Activated CD4-positive, alpha-beta T cell treated with anti-CD3 and anti-CD28 coated beads for 24 hours (primary cell): ENCODE measurements around the gene ANXA2R.
A peak's percentile ranks its signal among the peaks of the same experiment; 100 is the strongest.
"Not testable (repeated sequence)": the region's sequence is repeated elsewhere in the genome, so short reads cannot be mapped to it uniquely, and the experiment has no call there.

Experiments used
- DNase-seq, 2 donors: peaks; one replicate each; pipeline ENCODE4 v3.0.0-alpha.2; 2020; ENCODE audit warnings: low read depth in 2 of 2

ANXA2R gene, protein sequence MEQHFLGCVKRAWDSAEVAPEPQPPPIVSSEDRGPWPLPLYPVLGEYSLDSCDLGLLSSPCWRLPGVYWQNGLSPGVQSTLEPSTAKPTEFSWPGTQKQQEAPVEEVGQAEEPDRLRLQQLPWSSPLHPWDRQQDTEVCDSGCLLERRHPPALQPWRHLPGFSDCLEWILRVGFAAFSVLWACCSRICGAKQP

DNA sequence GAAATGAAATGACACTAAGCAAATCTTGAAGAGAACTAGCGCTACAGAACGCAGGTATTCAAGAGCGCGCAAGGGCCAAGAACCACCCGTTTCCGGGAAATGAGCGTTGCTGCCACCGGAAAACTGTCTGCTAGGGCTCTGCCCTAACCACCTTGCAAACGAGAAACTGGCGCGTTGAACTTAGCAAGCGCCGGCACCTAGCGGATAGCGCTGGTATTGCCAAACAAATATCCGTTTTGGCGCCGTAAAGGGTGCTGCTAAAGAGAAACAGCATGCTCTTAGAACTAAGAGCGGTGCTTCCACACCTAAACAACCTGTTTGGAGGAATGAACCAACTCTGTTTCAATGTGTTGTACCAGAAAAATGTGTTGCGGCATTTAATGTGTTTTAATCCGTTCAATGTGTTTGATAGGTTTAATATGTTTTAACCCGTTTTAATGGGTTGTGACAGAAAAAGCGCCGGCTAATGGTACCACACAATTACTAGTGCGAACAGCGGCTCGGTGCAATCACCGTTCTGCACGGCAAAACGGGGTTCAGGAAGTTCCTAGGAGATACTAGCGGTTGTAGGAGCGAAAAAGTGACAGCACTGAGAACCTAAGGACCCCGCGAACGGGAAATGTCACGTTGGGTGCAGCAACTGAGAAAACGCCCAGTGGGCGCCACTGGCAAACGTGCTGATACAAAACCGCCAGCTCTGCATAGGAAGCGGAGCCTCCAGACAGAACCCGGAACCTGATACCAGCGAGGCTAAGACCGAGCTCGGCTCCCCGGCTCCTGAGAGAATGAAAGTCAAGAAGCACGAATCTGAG lies at the start of gene ANXA2R:
ANXA2R (minus strand) TSS at position 33 of the 812 bp plus-strand sequence. CDS start 273 bp downstream, outside the sequence.
- DNase-seq, result peak; percentile 87 to 89

DNA sequence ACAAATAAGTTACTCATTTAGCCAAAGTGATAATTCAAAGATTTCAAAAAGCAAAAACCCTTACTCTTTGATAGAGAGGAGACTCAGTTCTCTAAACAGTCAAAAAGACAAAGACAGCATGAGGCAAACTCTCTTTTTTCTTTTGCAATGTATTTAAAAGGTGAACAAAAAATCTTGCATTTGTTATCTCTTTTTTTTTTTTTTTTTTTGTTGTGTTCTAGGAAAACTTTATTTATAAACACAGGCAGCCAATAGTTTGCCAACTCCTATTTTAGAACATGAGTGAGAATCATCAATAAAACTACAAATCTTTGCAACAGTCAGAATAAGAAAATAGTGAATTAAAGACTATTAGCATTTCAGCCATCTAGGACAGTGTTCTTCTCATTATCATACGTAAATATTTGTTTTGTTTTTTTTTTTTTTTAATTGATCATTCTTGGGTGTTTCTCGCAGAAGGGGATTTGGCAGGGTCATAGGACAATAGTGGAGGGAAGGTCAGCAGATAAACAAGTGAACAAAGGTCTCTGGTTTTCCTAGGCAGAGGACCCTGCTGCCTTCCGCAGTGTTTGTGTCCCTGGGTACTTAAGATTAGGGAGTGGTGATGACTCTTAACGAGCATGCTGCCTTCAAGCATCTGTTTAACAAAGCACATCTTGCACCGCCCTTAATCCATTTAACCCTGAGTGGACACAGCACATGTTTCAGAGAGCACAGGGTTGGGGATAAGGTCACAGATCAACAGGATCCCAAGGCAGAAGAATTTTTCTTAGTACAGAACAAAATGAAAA lies 46.2 kb upstream of the ANXA2R start:
- DNase-seq, result not testable (repeated sequence)

DNA sequence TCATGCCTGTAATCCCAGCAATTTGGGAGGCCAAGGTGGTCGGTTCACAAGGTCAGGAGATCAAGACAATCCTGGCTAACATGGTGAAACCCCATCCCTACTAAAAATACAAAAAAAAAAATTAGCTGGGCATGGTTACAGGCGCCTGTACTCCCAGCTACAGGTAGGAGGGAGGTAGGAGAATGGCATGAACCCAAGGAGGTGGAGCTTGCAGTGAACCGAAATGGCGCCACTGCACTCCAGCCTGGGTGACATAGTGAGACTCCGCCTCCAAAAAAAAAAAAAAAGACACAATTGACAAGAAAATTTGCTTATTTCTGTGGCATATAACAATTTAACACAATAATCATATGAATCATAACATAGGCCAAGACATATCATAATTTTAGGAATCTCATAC lies 45.3 kb upstream of the ANXA2R start:
- DNase-seq, result no peak

DNA sequence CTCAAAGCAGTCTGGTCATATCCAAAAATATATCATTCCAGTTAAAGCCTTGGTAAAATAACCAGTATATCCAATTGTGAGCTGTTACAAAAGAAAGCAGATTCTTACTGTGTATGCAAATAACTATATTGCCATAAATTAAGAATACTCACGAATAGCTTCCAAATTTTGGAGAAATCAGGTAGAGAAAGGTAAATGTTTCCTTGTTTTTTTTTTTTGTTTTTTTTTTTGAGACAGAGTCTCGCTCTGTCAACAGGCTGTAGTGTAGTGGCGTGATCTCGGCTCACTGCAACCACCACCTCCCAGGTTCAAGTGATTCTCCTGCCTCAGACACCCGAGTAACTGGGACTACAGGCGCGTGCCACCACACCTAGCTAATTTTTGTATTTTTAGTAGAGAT lies 44.3 kb upstream of the ANXA2R start:
- DNase-seq, result not testable (repeated sequence)

DNA sequence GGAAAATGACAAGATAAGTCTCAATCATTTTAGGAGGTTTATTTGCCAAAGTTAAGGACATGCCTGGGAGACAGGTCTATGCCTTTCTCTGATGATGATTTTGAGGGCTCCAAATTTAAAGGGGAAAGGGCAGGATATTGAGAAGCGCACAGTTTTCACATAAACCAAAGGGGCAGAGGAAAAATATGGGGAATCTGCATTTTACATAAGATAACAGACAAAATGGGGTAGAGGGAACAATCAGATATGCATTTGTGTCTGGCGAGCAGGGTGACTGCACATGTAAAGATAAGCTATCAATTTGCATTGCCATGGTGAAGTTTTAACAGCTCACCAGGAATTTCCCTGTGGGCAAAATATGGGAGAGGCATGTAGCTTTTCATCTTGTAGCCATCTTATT lies 41.2 kb upstream of the ANXA2R start:
- not testable (repeated sequence) for DNase-seq

DNA sequence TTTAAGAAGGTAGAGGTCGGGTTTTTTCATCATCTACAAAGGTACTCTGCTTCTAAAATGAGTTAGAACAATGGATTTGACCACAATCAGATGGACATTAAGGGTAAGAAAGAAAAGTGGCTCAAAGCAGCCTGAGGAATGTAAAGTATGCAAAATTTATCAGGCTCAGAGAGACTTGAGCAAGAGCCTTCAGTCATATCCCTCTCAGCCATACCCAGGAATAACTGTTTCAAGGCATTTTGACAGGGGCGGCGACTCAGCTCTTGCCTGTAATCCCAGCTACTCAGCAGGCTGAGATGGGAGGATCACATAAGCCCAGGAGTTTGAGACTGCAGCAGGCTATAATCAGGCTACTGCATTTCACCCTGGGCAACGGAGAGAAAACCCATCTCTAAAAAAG lies 38.8 kb upstream of the ANXA2R start:
- DNase-seq, result no peak

DNA sequence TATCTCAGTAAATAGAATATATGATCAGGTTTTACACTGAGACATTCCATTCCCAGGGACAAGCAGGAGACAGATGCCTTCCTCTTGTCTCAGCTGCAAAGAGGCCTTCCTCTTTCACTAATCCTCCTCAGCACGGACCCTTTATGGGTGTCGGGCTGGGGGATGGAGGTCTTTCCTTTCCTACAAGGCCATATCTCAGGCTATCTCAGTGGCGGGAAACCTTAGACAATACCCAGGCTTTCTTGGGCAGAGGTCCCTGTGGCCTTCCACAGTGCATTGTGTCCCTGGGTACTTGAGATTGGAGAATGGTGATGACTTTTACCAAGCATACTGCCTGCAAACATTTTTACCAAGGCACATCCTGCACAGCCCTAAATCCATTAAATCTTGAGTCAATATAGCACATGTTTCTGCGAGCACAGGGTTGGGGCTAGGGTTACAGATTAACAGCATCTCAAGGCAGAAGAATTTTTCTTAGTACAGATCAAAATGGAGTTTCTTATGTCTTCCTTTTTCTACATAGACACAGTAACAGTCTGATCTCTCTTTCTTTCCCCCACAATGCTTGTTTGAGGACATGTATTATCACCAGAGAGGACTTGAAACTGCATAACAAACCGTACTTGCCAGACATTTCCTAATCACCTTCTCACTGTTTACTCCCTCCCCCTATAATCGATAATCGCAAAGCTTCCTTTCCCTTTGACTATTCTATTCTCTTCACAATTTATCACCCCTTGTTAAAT lies 37.5 kb upstream of the ANXA2R start:
- not testable (repeated sequence) for DNase-seq

DNA sequence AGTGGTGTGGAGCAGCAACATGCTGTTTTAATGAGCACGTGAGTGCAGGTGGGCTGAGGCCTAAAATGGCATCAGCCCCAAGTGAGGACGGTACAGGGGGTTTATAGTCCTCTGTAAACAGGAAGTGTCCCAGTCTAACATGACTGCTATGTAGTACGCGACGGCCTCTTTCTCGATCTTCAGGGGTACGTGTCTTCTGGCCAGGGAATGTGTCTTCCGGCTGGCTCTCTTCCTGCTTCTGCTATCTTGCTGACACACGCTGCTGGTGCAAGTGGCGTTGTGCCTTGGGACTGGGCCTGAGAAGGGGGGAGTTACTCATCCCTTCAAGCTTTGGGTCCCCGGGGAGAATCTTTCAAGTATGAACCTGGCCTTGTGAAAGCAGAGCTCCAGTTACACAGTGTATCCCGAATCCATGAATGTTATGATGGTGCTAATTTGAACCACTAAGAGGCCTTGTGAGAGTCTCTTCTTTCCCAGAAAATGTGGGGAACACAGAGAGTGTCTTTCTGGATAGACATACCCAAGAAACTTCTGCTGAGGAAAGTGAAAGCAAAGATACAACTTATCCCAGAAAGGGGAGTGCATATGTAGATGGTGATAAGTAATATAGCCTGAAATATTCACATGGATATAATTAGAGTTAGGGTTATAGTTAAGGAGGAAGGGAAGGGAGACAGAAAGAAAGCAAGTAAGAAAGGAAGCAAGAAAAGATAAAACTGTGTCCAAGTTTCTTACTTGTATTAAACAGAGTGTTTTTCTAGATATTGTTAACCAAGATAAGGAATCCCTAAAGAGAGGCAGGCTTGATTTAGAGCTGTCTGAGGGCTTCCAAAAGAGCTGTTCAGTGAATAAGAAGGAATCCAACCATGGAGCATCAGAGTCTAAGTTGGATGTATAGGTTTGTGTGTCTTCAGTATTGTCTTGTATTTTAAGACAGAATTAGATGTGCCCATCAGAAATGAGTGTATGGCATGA lies 35.5 kb upstream of the ANXA2R start:
- no peak for DNase-seq

DNA sequence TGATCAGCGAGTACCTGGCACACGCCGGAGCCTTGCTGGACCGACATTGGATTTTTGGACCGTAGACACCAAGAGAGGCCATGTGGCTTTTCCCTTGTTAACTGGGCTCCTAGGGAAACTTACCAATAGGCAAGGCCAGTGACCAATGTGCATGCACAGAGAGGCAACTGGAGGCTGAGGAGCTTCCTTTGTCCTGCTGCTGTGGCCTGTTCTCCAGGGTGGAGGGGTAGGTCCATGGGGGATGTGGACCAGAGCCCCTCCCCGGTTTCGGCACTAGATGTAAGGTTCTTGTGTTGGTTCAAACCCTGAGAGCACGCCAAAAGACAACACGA lies 34.8 kb upstream of the ANXA2R start:
- no peak for DNase-seq

DNA sequence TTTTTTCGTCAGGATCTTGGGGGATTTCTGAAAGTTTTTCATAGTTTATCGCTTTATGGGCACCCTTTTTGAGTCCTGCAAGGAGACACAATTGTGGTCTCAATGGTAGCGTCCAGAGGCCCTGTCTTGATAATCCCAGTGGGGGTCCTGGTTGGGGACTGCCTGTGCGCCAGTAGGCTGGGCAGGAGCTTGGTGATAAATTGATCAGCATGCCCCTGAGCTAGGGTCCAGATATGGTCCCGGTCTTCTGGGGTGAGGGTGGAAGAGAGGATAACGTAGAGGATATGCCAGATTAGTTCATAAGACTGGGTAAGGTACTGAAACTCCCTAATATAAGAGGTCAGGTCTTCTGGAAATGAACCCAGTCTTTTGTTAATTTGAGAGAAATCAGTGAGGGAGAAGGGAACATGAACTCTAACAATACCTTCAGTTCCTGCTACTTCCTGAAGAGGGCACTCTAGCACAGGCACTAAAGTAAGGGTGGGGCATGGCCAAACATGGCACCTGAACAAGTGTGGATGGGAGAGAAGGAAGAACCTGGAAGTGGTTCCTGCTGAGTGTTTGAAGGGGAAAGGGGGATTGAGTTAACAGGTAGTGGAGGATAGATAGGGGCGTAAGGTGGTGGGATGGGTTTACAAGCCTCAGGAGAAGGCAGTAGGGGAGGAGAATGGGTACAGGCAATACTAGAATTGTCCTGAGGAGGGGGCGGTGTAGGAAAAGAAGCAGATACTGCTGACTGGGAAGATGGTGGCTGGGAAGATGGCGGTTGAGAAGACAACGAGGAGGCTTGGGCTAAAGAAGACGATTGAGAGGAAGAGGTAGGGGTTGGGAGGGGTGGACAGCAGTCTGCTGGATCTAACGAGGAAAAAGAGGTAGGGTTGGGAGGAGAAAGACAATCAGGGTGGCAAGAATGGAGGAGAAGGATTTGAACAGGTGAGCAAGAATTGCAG lies 33.8 kb upstream of the ANXA2R start:
- peak in 1 of 2 donors; percentile 20 for DNase-seq

DNA sequence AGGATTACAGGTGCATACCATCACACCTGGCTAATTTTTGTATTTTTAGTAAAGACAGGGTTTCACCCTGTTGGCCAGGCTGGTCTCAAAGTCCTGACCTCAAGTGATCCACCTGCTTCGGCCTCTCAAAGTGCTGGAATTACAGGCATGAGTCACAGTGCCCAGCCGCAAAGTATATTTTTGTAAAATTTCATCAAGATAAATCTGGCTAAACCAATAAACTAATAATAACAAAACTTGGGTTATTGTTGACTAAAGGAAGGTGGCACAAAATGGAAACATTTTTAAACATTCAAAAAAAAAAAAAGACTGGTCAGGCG lies 29.2 kb upstream of the ANXA2R start:
- not testable (repeated sequence) for DNase-seq

DNA sequence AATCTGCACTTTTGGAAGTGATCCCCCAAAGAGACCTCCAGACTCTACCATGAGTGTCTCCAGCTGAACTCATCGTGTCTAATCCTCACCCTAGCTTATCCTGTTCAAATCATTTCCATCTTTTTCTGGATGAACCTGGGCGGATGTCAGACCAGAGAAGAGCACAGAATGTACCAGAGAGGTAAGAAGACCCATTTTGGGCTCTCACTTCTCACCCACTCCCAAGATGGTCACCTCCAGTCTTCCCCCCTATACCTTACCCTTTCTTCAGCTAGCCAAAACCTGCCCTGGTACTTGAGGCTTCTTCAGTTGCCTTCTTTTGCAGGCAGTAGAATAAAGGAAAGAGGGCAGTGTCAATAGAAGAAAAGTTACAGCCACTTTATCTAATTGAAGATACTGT lies 27.9 kb upstream of the ANXA2R start:
- no peak for DNase-seq

DNA sequence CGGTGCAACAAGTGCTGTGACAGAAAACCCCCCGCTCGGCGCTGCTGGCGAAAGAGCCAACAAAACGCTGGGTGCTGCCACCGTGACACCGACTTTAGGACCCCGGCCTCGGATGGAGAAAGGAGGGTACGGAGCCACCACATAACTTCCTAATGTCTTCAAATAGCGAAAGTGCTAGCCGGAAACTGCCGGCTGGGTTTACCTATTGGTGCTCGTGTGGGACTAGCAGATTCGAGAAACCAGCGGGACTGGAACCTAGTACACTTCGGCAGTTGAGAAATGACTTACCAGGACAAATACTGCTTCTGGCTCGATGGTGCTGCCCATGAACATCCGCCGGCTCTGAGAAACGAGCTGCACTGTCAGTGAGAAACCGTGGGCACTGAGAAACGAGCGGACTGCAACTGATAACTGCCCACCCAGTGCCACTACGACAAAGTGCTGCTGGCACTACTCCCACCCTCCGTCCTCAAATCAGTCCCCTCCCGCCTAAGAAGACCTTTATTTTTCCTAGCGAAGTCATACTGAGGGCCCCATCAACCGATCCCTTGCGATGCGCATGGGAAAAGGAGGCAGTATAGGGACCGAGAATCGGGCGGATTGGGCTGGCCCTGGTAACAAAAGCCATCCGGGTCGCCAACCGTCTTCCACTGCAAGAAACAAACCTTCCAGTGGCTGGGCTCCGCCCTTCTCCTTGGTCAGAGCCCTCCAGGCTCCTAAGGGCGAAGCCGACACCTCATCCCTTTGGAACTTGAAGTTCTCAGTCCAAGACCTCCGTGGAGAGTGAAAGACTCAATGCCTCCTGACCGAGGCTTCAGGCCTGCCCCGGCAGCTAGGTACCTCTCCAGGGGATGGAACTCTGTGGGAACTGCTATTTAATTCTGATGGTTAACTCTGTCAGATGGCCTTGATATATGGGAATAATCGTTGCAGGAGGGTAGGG lies 27.0 kb upstream of the ANXA2R start:
- DNase-seq, result peak; percentile 75 to 77

DNA sequence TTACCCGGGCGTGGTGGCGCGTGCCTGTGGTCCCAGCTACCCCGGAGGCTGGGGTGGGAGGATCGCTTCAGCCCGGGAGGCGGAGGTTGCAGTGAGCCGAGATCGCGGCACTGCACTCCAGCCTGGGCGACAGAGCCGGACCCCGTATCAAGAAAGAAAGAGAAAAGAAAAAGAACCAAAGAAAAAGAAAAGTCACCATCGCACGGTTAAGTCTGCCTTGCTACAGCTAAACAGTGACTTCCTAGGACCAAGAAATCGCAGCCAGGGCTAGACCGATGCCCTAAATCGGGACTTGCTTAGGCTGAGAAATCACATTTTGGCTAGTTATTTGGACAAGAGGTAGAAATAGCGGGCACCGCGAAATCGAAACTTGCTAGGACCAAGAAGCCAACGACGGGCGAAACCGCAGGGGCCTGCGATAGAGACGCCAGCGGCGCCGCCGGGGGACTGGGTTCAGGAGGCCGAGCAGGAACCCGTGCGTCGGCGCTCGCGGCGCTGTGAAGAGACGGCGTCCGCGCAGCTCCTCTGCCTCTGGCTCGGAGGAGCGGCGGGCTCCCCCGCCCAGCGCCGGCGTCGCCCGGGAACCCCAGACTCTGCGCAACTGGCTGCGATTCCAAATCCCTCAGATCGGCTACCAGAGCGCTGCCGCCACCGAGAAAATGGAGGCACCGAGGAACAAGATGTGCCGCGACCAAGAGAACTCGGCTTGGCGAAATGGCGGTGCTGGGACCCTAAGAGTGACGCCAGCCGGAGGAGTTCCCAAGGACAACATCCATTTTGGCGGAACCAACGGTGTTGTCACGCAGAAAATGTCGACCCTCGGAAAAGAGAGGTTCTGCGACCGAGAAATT lies 26.1 kb upstream of the ANXA2R start:
- peak; percentile 42 to 57 for DNase-seq

DNA sequence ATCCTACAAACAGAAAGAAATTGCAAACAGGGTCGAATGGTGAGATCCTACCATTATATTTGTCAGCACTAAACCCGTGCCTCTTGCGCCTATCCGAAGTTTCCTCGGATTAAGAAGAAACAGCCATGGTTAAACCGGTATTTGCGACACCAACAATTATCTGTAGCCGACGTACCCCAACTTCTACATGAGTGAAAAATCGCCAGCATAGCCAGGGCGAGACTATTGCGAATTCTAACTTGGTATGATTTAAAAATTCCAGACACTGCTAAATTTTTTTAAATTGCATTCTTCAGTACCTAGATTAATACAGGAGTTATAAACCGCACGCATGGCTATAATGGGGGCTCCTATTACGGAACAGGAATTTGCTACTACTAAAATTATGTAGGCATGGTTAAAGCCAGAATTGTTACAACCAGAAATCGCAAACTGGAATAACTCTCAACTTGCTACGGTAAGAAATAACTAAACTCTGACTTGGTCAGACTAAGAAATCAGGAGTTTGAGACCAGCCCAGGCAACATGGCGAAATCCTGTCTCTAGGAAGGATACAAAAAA lies 25.3 kb upstream of the ANXA2R start:
- no peak for DNase-seq

DNA sequence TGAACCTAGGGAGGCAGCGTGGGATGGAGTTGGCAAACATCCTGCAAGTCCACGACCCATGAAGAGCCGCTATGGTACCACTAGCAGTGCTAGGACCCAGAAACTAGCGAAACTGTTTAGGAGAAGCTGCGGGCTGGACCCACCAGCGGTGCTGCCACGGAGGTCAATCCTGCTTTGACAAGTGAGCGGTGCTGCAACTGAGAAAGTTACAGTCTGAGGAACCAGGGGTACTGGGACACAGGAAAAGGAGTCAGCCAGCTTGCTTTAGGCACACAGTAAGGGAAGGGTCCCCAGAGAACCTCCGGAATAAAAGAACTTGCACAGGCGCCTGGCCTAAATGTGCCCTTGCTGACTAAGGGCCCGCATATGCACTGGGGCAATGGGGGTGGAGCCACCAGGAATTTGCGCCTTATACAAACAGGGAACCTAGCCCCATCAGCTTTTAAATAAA lies 23.6 kb upstream of the ANXA2R start:
- DNase-seq, result no peak

DNA sequence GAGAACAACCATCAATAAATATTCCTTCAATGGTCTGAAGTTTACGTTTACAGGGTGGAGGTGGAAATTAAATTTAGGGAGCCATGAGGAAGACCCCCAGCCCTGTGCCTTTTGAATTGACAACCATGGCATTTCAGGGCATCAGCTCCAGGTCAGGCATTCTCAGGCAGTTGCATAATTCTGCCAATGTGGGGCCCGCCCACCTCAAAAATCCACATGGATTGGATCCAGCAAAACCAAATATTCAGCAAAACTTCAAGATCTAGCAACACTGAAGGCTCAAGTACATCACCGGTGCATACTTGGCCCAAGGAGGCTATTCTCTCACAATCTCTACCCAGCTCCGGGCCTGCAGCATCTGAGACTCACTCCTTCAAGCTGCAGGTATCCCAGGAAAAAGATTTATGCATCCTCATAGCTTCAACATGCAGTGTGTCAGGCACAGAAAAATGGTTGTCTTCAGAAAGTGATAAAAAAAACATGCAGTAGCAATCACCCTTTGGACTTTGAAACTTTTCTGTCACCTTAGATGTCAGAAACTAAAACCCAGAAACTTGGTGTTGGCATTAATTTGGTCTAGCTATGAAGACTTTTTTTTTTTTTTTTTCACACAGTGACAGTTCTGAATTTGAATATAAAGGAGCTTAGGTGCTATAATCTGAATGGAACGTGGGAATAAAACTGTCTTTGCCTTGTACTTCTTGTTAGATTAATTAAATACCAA lies 21.4 kb upstream of the ANXA2R start:
- no peak for DNase-seq
